ENCODE results near the gene DUSP7.

The DUSP7 gene

GRCh38 chr3:52056521-52056967 is at the start of gene DUSP7:
TSS of gene DUSP7 (minus strand) at chr3:52056571. CDS start at chr3:52056366, 205 bp downstream.
- peak; percentile 85 for DNase-seq (ENCODE audit: low spot score)
- in situ Hi-C loops (cut with MboI; ENCODE audit: low sequenced_read_pairs, unreplicated experiment), result no loop called here
- no peak for TF ChIP-seq CTCF (IDR thresholded peaks at IDR 0.05; ENCODE audit: borderline replicate concordance, control extremely low read depth, extremely low read depth, insufficient read depth, missing control alignments)

- in situ Hi-C loops (cut with MboI; ENCODE audit: low sequenced_read_pairs, unreplicated experiment), result no loop called here
- no peak for DNase-seq (ENCODE audit: low spot score)
- no peak for TF ChIP-seq CTCF (IDR thresholded peaks at IDR 0.05; ENCODE audit: borderline replicate concordance, control extremely low read depth, extremely low read depth, insufficient read depth, missing control alignments)
These were observed 48.6 kb upstream of the DUSP7 start for GRCh38 chr3:52104684-52105640.

GRCh38 chr3:52102934-52103333 is 46.6 kb upstream of the DUSP7 start:
- in situ Hi-C loops (cut with MboI; ENCODE audit: low sequenced_read_pairs, unreplicated experiment), result no loop called here
- DNase-seq (ENCODE audit: low spot score), result no peak
- TF ChIP-seq CTCF (IDR thresholded peaks at IDR 0.05; ENCODE audit: borderline replicate concordance, control extremely low read depth, extremely low read depth, insufficient read depth, missing control alignments), result no peak

GRCh38 chr3:52099001-52099401 is 42.6 kb upstream of the DUSP7 start:
- in situ Hi-C loops (cut with MboI; ENCODE audit: low sequenced_read_pairs, unreplicated experiment), result no loop called here
- DNase-seq (ENCODE audit: low spot score), result no peak
- TF ChIP-seq CTCF (IDR thresholded peaks at IDR 0.05; ENCODE audit: borderline replicate concordance, control extremely low read depth, extremely low read depth, insufficient read depth, missing control alignments), result no peak

GRCh38 chr3:52097851-52098507 is 41.6 kb upstream of the DUSP7 start:
- TF ChIP-seq CTCF (IDR thresholded peaks at IDR 0.05; ENCODE audit: borderline replicate concordance, control extremely low read depth, extremely low read depth, insufficient read depth, missing control alignments), result no peak
- in situ Hi-C loops (cut with MboI; ENCODE audit: low sequenced_read_pairs, unreplicated experiment), result no loop called here
- DNase-seq (ENCODE audit: low spot score), result no peak

- in situ Hi-C loops (cut with MboI; ENCODE audit: low sequenced_read_pairs, unreplicated experiment), result no loop called here
- no peak for DNase-seq (ENCODE audit: low spot score)
- TF ChIP-seq CTCF (IDR thresholded peaks at IDR 0.05; ENCODE audit: borderline replicate concordance, control extremely low read depth, extremely low read depth, insufficient read depth, missing control alignments), result no peak
These were observed 39.8 kb upstream of the DUSP7 start for GRCh38 chr3:52095990-52096775.

Data from GM13976 (cell line).